ENCODE results near the gene ITGA6.

- TF ChIP-seq CTCF (IDR thresholded peaks at IDR 0.05 in 4 of 5, conservative IDR thresholded peaks at IDR 0.05 in 1 of 5) (no peak), POLR2A (IDR thresholded peaks at IDR 0.05) (no peak)
Measured at GRCh38 chr2:172535119-172535518, 107.7 kb downstream of the ITGA6 start.

Data from gastrocnemius medialis (tissue), 4 donors.